Caco-2 (cell line): Measurements from ENCODE around the gene SNX30. TPM values are rescaled to one million over a fixed set of nuclear protein-coding genes. Genes with fewer than 3 reads are reported as not detected.
A peak's percentile ranks its signal among the peaks of the same experiment; 100 is the strongest.

Experiments used
- BruUV-seq: library from RNA; stranded (reverse); fragments of 400-500 nt; replicated peaks from 2 replicates; lab custom pipeline; 2021; lab: Mats Ljungman, UMichigan
- CTCF ChIA-PET: fragments of 300-600 bp; sonication (Branson Sonifier 250); formaldehyde crosslinking; loops from one replicate; lab custom pipeline; 2022; ENCODE audit warnings: antibody characterized with exemption; lab: Charles Lee
- POLR2A ChIA-PET: fragments of 300-600 bp; sonication (Branson Sonifier 250); formaldehyde crosslinking; loops from one replicate; lab custom pipeline; 2022; ENCODE audit warnings: antibody characterized with exemption; lab: Charles Lee
- DNase-seq, 2 experiments: peaks; one replicate each; pipeline versions ENCODE4 v3.0.0 to v3.0.0-alpha.2; 2020 to 2022
- H3K27me3 ChIP-seq: replicated peaks from 2 replicates; pipeline ENCODE4 v1.6.0; 2011; ENCODE audit warnings: low read length; ENCODE audit not compliant: control insufficient read depth, insufficient read depth
- H3K36me3 ChIP-seq: 2 replicates; pipeline ENCODE4 v1.5.1; 2011; ENCODE audit warnings: low read length; ENCODE audit not compliant: control insufficient read depth, insufficient read depth
- H3K4me1 ChIP-seq: fragments of 250-450 bp; sonication (Bioruptor Pico); 2 replicates; pipeline ENCODE4 v1.5.1; 2020; ENCODE audit warnings: mild to moderate bottlenecking
- H3K4me3 ChIP-seq: 2 replicates; pipeline ENCODE4 v1.5.1; 2011; ENCODE audit warnings: low read depth, mild to moderate bottlenecking, control low read depth, low read length
- H3K9me3 ChIP-seq: fragments of 250-450 bp; sonication (Bioruptor Pico); 2 replicates; pipeline ENCODE4 v1.5.1; 2020; ENCODE audit warnings: mild to moderate bottlenecking, moderate library complexity
- H3K27ac Mint-ChIP-seq: one replicate; pipeline ENCODE4 v1.8.0; 2022; ENCODE audit warnings: mixed read lengths; ENCODE audit not compliant: unreplicated experiment
- H3K27me3 Mint-ChIP-seq: one replicate; pipeline ENCODE4 v1.8.0; 2022; ENCODE audit warnings: mixed read lengths; ENCODE audit not compliant: insufficient read depth, unreplicated experiment
- H3K36me3 Mint-ChIP-seq: one replicate; pipeline ENCODE4 v1.8.0; 2022; ENCODE audit warnings: mild to moderate bottlenecking, mixed read lengths; ENCODE audit not compliant: insufficient read depth, unreplicated experiment
- H3K4me1 Mint-ChIP-seq: one replicate; pipeline ENCODE4 v1.8.0; 2022; ENCODE audit warnings: low read depth, mixed read lengths; ENCODE audit not compliant: unreplicated experiment
- H3K4me3 Mint-ChIP-seq: one replicate; pipeline ENCODE4 v1.8.0; 2022; ENCODE audit warnings: mild to moderate bottlenecking, moderate library complexity, mixed read lengths; ENCODE audit not compliant: unreplicated experiment
- H3K9me3 Mint-ChIP-seq: one replicate; pipeline ENCODE4 v1.8.0; 2022; ENCODE audit warnings: mixed read lengths; ENCODE audit not compliant: unreplicated experiment
- CTCF ChIP-seq, 2 experiments: fragments of 200-600 bp in 1 of 2; IDR thresholded peaks; 1 replicate in 1 of 2; 2 replicates in 1 of 2; pipeline versions ENCODE4 v1.5.1 to v1.8.0; 2011 to 2022; ENCODE audit warnings: antibody characterized with exemption in 1 of 2, control low read depth in 1 of 2, inconsistent platforms in 1 of 2, low read depth in 1 of 2, low read length in 1 of 2, mild to moderate bottlenecking in 1 of 2, moderate library complexity in 1 of 2; ENCODE audit not compliant: insufficient read depth in 1 of 2, severe bottlenecking in 1 of 2, unreplicated experiment in 1 of 2
- intact Hi-C: fragments of 100-400 bp; cut with micrococcal nuclease; formaldehyde crosslinking; loops from one replicate; pipeline ENCODE4 v1.10.0; 2022; ENCODE audit not compliant: unreplicated experiment
- total RNA-seq: library from RNA; stranded (reverse); gene quantifications from 2 replicates; pipeline ENCODE4 v1.2.3, GENCODE V29; 2022

Gene SNX30
- total RNA-seq, 1 experiment from 2014 or later: 21.8 TPM

GRCh38 chr9:112764837-112765236 is 14.3 kb downstream of the SNX30 start:
- POLR2A ChIA-PET: interaction anchor here (0.6 to 1.3 kb wide), 5 partner anchors 14 to 469 kb away, joined by 3 to 9 read pairs (median 7); partner anchors contain the start of genes INIP and SNX30

GRCh38 chr9:112765281-112765680 is 14.7 kb downstream of the SNX30 start:
- H3K4me3 Mint-ChIP-seq: peak overlapping the region; percentile 60
- POLR2A ChIA-PET: interaction anchor here (0.6 to 1.3 kb wide), 5 partner anchors 14 to 469 kb away, joined by 3 to 9 read pairs (median 7); partner anchors contain the start of genes INIP and SNX30
- CTCF ChIA-PET: interaction anchor here (0.7 to 1.6 kb wide), 5 partner anchors 15 to 54 kb away, joined by 3 to 10 read pairs (median 7); partner anchors contain the start of genes INIP and SNX30

More at GRCh38 chr9:112764837-112765236, 14.3 kb downstream of the SNX30 start:
- H3K27ac Mint-ChIP-seq: peak overlapping the region; percentile 58
- DNase-seq: peak; percentile 81 to 92
- CTCF ChIA-PET: interaction anchor here (0.6 to 1.6 kb wide), 6 partner anchors 14 to 79 kb away, joined by 3 to 10 read pairs (median 6); partner anchors contain the start of genes INIP and SNX30
- no TSS peak for BruUV-seq
- intact Hi-C loops: loop anchor here (1.0 kb wide), 1 partner anchor 14 kb away; no protein-coding TSS in a partner anchor
- Histone ChIP-seq H3K36me3 (no peaks in the 10 kb centered on the region), H3K4me3 (peak overlapping the region; percentile 26), H3K27me3 (no peaks in the 10 kb centered on the region), H3K4me1 (peaks cover 31% of the 10 kb centered on the region), H3K9me3 (no peaks in the 10 kb centered on the region)
- peaks cover 43% of the 10 kb centered on the region for H3K4me1 Mint-ChIP-seq
- H3K9me3 Mint-ChIP-seq: no peaks in the 10 kb centered on the region
- no peaks in the 10 kb centered on the region for H3K27me3 Mint-ChIP-seq
- peaks cover 9% of the 10 kb centered on the region for H3K36me3 Mint-ChIP-seq
- H3K4me3 Mint-ChIP-seq: peak overlapping the region; percentile 60
- TF ChIP-seq CTCF (IDR thresholded peaks at IDR 0.05; ENCODE audit: insufficient read depth in 1 of 2, low read depth in 1 of 2, low read length in 1 of 2, severe bottlenecking in 1 of 2, unreplicated experiment in 1 of 2): no peak

More at GRCh38 chr9:112765281-112765680, 14.7 kb downstream of the SNX30 start:
- Histone ChIP-seq H3K4me3 (no peak overlapping the region), H3K4me1 (peaks cover 31% of the 10 kb centered on the region), H3K27me3 (no peaks in the 10 kb centered on the region), H3K36me3 (no peaks in the 10 kb centered on the region), H3K9me3 (no peaks in the 10 kb centered on the region)
- TF ChIP-seq CTCF (IDR thresholded peaks at IDR 0.05; ENCODE audit: insufficient read depth in 1 of 2, low read depth in 1 of 2, low read length in 1 of 2, severe bottlenecking in 1 of 2, unreplicated experiment in 1 of 2): no peak
- Mint-ChIP-seq H3K36me3 (peaks cover 9% of the 10 kb centered on the region), H3K9me3 (no peaks in the 10 kb centered on the region), H3K4me1 (peaks cover 41% of the 10 kb centered on the region), H3K27me3 (no peaks in the 10 kb centered on the region), H3K27ac (peak overlapping the region; percentile 58)
- BruUV-seq: no TSS peak
- no peak for DNase-seq
- intact Hi-C loops: loop anchor here (1.0 kb wide), 1 partner anchor 14 kb away; no protein-coding TSS in a partner anchor
